Astrocyte (in vitro differentiated cells and primary cell): ENCODE data around the gene SEMA3A.

Experiments
- CTCF ChIP-seq: IDR thresholded peaks from 2 replicates; pipeline ENCODE4 v1.5.1; 2011; ENCODE audit warnings: low read depth, mild to moderate bottlenecking, inconsistent platforms, low read length, moderate library complexity; ENCODE audit not compliant: insufficient read depth
- EZH2 ChIP-seq: IDR thresholded peaks from 2 replicates; pipeline ENCODE4 v1.6.1; 2012; ENCODE audit warnings: mild to moderate bottlenecking, low read length, inconsistent platforms; ENCODE audit not compliant: insufficient read depth

GRCh38 chr7:84136336-84136735 is 58.3 kb downstream of the SEMA3A start:
- TF ChIP-seq CTCF (no peak), EZH2 (no peak)
